Measurements from ENCODE around the gene CRTC1. TPM values are rescaled to one million over a fixed set of nuclear protein-coding genes. Genes with fewer than 3 reads are reported as not detected.
A peak's percentile ranks its signal among the peaks of the same experiment; 100 is the strongest.

CRTC1 gene
- total RNA-seq, 1 experiment from 2014 or later: 19.0 TPM

GRCh38 chr19:18735752-18736151 lies 52.3 kb downstream of the CRTC1 start:
- Mint-ChIP-seq H3K4me1 (peaks cover 12 to 21% of the 10 kb centered on the region in 2 experiments), H3K27ac (no peak overlapping the region), H3K36me3 (ENCODE audit: insufficient read depth in 1 of 3, low read depth in 3 of 3) (peaks cover 0 to 3% (median 0%) of the 10 kb centered on the region in 3 experiments; a peak in 1 of 7 replicates), H3K9me3 (no peaks in the 10 kb centered on the region), H3K4me3 (no peak overlapping the region), H3K27me3 (ENCODE audit: low read depth) (peaks cover 2% of the 10 kb centered on the region; the same call in 1 of the 2 replicates)
- Histone ChIP-seq H4K5ac (ENCODE audit: insufficient read length, low read depth, low read length) (no peak overlapping the region), H3K9ac (ENCODE audit: extremely low read depth, insufficient read length, low read length) (no peak overlapping the region), H3K23ac (ENCODE audit: insufficient read length, low read depth, low read length) (no peak overlapping the region), H2BK120ac (ENCODE audit: low read depth, low read length, poor library complexity, severe bottlenecking) (no peak overlapping the region), H3K18ac (ENCODE audit: insufficient read length, low read depth, low read length) (no peak overlapping the region), H3K56ac (ENCODE audit: insufficient read length, low read depth, low read length) (no peak overlapping the region), H4K20me1 (ENCODE audit: control insufficient read depth, insufficient read depth, insufficient read length) (no peaks in the 10 kb centered on the region), H4K91ac (ENCODE audit: insufficient read length, low read depth, low read length) (no peak overlapping the region), H3K4me1 (ENCODE audit: insufficient read depth, low read length) (no peaks in the 10 kb centered on the region), H3K79me1 (ENCODE audit: insufficient read depth, low read depth, low read length, poor library complexity, severe bottlenecking) (no peaks in the 10 kb centered on the region), H3K23me2 (ENCODE audit: insufficient read length, low read depth, low read length, poor library complexity, severe bottlenecking) (no peaks in the 10 kb centered on the region), H3K27me3 (ENCODE audit: insufficient read depth, low read length) (no peaks in the 10 kb centered on the region), H2AFZ (ENCODE audit: low read length) (no peak overlapping the region), H3T11ph (ENCODE audit: low read length) (no peak overlapping the region), H3K9me3 (ENCODE audit: control insufficient read depth, low read depth, low read length) (no peaks in the 10 kb centered on the region), H2BK5ac (ENCODE audit: insufficient read length, low read length) (no peak overlapping the region), H2AK5ac (ENCODE audit: insufficient read length, low read length) (no peak overlapping the region), H3K27ac (ENCODE audit: insufficient read length, low read depth, low read length) (no peak overlapping the region), H3K14ac (ENCODE audit: insufficient read depth, low read length) (peak overlapping the region; percentile 37; the same call in 1 of the 2 replicates), H3K4ac (ENCODE audit: low read depth, low read length) (no peak overlapping the region), H3K4me2 (ENCODE audit: insufficient read depth, insufficient read length, low read length) (no peak overlapping the region), H3K79me2 (ENCODE audit: insufficient read depth, low read length) (no peaks in the 10 kb centered on the region), H2BK15ac (ENCODE audit: low read depth, low read length) (no peak overlapping the region), H2BK20ac (ENCODE audit: low read depth, low read length, poor library complexity, severe bottlenecking) (no peak overlapping the region), H2BK12ac (ENCODE audit: insufficient read length, low read depth, low read length) (no peak overlapping the region), H4K8ac (replicated peaks; ENCODE audit: insufficient read length, low read depth, low read length) (no peak overlapping the region)
- TF ChIP-seq CTCF (conservative IDR thresholded peaks at IDR 0.05): no peak
- no peak for DNase-seq
- WGBS (ENCODE audit: extremely low coverage, insufficient read length, low lambda C conversion rate): no CpG with 5 or more reads among the region's 9 CpGs

Measured in H9 (cell line).